ENCODE data around the gene GBP7.

DNA sequence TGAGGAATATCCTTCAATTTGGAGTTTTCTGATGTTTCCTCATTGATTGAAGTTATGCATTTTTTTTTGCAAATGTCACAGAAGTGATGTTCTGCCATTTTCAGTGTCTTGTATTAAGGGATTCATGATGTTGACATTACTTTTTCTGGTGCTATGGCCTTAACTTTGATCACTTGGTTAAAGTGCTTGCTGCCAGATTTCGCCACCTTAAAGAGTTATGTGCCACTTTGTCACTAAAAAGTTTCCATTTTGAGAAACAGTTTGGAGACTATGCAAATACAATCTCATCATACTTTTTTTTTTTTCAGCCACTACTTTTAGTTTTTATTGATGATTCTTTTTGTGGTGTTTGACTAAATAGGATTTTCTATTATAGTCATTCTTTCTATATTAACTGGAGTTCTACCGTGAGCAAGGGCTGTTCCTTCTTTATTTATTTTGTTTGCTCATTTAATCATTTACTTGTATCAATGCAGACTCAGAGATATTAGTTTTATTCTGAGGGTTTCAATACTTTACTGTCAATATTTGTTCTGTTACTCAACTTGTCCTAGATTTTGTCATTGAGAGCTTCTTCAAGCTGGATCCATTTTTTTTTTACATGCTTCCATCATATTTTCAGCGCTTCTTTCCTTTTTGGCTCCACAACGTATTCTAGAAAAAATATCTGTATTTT is 3.2 kb downstream of the GBP7 start:
- TF ChIP-seq POLR2AphosphoS5 (IDR thresholded peaks at IDR 0.05) (no peak), TAF1 (IDR thresholded peaks at IDR 0.05; ENCODE audit: low read depth) (no peak), RAD21 (conservative IDR thresholded peaks at IDR 0.05) (no peak)
- TF ChIP-seq, protein P1, sequence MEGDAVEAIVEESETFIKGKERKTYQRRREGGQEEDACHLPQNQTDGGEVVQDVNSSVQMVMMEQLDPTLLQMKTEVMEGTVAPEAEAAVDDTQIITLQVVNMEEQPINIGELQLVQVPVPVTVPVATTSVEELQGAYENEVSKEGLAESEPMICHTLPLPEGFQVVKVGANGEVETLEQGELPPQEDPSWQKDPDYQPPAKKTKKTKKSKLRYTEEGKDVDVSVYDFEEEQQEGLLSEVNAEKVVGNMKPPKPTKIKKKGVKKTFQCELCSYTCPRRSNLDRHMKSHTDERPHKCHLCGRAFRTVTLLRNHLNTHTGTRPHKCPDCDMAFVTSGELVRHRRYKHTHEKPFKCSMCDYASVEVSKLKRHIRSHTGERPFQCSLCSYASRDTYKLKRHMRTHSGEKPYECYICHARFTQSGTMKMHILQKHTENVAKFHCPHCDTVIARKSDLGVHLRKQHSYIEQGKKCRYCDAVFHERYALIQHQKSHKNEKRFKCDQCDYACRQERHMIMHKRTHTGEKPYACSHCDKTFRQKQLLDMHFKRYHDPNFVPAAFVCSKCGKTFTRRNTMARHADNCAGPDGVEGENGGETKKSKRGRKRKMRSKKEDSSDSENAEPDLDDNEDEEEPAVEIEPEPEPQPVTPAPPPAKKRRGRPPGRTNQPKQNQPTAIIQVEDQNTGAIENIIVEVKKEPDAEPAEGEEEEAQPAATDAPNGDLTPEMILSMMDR (IDR thresholded peaks at IDR 0.05; ENCODE audit: poor library complexity, severe bottlenecking) = no peak
- TF ChIP-seq, protein P2, sequence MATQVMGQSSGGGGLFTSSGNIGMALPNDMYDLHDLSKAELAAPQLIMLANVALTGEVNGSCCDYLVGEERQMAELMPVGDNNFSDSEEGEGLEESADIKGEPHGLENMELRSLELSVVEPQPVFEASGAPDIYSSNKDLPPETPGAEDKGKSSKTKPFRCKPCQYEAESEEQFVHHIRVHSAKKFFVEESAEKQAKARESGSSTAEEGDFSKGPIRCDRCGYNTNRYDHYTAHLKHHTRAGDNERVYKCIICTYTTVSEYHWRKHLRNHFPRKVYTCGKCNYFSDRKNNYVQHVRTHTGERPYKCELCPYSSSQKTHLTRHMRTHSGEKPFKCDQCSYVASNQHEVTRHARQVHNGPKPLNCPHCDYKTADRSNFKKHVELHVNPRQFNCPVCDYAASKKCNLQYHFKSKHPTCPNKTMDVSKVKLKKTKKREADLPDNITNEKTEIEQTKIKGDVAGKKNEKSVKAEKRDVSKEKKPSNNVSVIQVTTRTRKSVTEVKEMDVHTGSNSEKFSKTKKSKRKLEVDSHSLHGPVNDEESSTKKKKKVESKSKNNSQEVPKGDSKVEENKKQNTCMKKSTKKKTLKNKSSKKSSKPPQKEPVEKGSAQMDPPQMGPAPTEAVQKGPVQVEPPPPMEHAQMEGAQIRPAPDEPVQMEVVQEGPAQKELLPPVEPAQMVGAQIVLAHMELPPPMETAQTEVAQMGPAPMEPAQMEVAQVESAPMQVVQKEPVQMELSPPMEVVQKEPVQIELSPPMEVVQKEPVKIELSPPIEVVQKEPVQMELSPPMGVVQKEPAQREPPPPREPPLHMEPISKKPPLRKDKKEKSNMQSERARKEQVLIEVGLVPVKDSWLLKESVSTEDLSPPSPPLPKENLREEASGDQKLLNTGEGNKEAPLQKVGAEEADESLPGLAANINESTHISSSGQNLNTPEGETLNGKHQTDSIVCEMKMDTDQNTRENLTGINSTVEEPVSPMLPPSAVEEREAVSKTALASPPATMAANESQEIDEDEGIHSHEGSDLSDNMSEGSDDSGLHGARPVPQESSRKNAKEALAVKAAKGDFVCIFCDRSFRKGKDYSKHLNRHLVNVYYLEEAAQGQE (IDR thresholded peaks at IDR 0.05; ENCODE audit: borderline replicate concordance) = no peak

Measured in neural cell (in vitro differentiated cells).